GM21737 (cell line): ENCODE measurements around the gene SLC1A2.

Source experiments
- ATAC-seq: cut with Tn5 transposase; IDR thresholded peaks from one replicate; pipeline ENCODE4 v1.9.1; 2021; ENCODE audit warnings: mild to moderate bottlenecking, moderate library complexity; ENCODE audit not compliant: unreplicated experiment

SLC1A2 gene

GRCh38 chr11:35330156-35330889, 89.0 kb downstream of the SLC1A2 start:
- ATAC-seq, result no peak

DNA sequence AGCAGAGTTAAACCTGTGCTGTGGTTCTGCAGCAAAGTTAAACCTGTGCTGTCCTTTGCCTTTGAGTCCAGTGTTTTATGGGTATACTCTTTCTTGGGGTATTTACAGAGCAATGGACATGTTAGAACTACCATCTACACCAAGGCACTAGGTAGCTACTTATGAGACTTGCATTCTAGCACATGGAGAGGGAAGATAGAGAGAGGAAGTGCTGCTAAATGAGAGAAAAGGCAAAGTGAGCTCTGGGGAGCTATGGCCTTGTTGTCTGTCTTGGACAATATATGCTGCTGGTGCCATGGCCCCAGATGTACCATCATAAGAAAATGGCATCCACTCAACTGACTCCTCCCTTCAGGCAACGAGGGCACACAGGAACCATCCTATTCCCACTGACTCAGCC, 91.5 kb downstream of the SLC1A2 start:
- ATAC-seq, result no peak

DNA sequence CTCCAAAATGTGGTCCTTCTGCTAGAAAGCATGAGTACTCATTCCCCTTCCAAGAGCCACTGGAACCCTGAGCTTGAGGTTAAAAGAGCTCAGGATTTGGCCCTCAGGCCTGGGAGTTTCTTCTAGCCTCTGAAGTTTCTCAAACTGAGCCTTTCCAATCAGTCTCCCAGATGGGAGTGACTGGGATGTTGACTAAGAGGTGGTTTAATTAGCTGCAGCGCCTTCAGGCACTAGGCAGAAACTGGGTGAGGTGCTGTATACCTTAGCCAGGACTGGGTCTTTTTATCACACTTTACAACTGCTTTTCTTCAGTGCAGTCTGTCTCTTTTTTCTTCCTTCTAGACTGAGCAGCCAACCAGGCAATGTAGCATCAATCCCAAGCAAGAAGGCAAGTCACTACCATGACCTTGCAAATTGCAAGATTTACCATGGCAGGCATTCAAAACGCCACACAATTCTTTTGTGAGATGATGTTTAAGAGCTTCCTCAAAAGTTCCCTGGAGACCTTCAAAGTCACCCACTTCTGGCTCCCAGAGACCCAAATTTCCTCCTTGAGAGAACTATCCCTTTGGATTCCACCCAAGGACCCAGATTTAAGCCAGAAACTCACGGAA, 93.0 kb downstream of the SLC1A2 start:
- ATAC-seq, result no peak

GRCh38 chr11:35324981-35325380, 94.4 kb downstream of the SLC1A2 start:
- no peak for ATAC-seq

DNA sequence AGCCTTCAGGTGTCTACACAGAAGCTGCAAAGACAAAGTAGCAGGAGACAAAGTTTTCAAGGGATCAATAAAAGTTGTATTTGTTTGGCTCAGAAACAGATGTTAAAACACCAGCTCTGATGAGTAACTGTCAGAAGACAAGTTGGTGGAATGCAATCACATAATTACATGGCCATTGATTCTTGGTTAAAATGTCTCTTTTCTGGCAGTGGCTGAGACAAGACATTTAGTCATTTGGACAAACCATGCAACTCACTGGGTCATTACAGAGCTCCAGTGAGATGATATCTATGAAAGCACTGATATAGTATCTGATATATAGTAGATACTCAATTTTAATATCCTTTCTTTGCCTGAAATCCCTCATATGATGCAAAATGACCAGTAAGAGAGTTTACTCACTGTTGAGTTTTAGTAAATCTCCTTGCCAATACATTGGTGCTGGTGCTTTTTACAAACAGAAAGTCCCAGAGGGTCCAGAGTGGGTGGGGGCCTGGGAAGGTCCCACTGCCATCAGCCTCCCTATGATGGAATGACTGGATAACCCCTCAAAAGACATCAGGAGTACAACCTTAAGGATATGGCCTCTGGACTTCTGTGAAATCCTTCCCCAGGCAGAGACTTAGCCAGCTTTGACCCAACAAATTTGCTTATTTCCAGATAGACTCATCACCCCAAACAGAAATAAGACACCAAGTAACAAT, 95.0 kb downstream of the SLC1A2 start:
- ATAC-seq, result no peak

- no peak for ATAC-seq
These were observed 96.1 kb downstream of the SLC1A2 start for GRCh38 chr11:35323076-35323868.

DNA sequence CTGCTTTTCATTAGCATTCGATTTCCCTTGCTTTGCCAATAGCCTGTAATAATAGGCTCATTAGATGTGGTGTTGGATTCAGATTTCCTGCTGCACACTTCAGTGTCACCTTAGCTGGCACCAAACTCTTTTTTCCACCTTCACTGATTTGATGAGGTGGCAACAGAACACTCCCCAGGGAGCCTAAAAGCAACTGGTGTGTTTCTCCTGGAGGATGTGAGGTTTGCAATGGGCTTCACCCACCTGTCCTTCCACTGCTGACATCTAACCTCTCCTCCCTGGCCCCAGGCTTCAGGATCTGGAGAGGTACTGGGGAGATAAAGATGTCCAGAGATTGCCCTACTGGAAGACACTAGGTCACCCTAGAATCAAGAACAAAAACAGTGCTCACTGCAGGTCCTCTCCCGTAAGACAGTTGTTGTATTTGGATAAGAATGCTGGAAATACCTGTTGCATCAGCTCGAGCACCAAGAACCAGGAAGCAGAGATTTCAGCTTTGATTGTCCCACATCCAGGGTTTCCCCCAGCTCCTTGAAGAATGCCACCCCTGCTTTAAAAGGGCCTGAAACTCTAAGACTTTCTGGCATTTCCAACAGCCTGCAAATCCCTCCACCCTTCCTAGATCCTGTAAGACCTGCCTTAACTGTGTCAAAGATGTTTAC, 96.9 kb downstream of the SLC1A2 start:
- no peak for ATAC-seq

GRCh38 chr11:35321532-35322317, 97.6 kb downstream of the SLC1A2 start:
- ATAC-seq, result no peak

- no peak for ATAC-seq
These were observed 98.2 kb downstream of the SLC1A2 start for GRCh38 chr11:35321111-35321510.

DNA sequence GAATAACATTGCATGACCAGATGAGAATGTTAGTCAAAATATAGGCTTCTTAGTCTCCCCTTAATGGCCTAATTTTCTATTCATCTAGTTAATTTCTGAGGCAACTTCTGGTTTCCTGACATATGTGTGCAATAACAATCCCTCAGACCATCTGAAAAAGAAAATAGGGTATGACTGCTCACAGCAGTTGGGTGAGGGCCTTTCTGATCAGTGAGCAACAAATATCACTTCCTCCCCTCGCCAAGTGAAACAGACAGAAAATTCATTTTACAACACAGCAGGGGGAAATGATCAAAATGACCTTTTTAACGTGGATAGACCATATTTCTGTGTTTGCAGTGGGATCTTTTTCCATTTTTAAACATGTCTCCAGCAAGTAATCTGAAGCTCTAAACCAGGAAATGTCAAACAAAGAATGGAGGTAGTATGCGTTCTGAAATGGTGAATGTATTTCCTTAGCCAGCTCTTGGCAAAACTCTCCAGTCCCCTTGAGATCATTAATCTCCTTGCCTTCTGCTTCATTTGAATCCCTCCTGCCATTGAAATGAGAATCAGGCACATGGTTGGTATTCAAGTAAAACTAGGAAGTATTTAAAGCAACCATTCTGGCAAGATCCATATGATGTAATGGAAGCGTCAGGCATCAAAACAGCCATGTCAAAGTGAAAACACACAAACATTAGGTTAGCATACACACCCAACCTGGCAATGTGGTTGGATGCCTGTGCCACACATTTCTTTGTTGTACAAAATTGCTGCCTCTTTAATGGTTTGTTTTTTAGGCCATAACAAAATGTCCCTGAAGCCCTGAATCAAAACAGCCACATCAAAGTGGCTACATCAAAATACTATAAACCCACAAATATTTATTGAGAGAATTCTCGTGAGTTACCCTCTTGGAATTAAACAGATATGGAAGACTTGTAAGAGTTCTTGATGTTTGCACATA, 100.1 kb downstream of the SLC1A2 start:
- ATAC-seq, result no peak

DNA sequence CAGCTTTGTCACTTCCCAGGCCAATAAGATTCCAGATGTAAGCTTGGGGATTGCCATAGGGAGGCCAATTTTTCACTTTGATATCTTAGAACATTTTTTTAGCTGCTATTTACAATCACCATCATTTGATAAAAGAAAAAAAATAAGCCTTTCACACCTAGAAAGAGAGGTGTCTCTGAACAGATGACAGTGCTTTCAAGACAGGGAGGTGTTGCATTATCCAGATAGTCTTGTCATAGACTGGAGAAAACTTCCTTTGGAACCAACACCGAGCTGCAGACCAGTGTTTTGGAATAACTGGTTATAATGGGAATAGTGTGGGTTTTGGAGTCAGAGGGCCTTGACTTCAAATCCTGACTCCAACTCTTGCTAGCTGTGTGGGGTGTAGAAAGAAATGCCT, 101.0 kb downstream of the SLC1A2 start:
- ATAC-seq, result no peak

- ATAC-seq, result no peak
These were observed 102.1 kb downstream of the SLC1A2 start for GRCh38 chr11:35317253-35317652.

DNA sequence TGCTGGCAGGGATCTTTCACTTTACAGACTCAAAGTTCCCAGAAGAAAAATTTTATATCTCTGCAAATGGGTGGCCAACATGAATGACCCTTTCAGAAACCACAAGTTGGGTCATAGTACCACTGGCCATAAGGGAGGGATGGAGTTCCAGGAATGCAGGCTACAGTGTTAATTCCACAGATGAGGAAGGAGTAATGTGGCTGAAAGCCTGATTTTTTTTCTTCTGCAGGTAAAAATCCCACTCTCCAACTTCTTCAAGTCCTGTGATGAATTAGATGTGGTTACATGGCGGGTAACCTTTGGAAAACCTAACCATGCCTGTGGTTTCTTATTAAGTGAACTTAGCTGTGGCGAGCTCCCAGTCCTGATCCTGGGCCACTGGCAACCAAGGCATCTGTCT, 103.2 kb downstream of the SLC1A2 start:
- ATAC-seq, result no peak

GRCh38 chr11:35313760-35314153, 105.6 kb downstream of the SLC1A2 start:
- no peak for ATAC-seq

- peak; percentile 71 for ATAC-seq
These were observed 106.1 kb downstream of the SLC1A2 start for GRCh38 chr11:35313066-35313759.

GRCh38 chr11:35311331-35311730, 108.0 kb downstream of the SLC1A2 start:
- ATAC-seq, result no peak

DNA sequence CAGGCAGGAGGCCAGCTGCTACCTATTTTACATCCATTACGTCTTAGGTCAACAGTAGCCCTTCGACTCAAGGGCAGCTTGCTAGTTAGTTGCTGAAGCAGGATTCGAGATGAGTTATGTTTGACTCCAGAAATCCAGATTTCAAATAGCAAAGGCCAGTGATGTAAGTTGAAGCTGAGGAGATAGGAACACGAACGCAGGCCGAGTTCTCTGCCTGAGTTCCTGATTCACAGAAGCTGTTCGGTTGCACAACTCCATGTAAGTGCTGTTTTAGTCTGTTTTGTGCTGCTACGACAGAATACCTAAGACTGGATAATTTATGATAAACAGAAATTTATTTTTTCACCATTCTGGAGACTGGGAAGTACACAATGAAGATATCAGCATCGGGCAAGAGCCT, 111.2 kb downstream of the SLC1A2 start:
- no peak for ATAC-seq

- no peak for ATAC-seq
These were observed 112.1 kb downstream of the SLC1A2 start for GRCh38 chr11:35307221-35307621.
